ENCODE data around the gene SIMC1.
"Not testable (repeated sequence)": the region's sequence is repeated elsewhere in the genome, so short reads cannot be mapped to it uniquely, and the experiment has no call there.

The SIMC1 gene

DNA sequence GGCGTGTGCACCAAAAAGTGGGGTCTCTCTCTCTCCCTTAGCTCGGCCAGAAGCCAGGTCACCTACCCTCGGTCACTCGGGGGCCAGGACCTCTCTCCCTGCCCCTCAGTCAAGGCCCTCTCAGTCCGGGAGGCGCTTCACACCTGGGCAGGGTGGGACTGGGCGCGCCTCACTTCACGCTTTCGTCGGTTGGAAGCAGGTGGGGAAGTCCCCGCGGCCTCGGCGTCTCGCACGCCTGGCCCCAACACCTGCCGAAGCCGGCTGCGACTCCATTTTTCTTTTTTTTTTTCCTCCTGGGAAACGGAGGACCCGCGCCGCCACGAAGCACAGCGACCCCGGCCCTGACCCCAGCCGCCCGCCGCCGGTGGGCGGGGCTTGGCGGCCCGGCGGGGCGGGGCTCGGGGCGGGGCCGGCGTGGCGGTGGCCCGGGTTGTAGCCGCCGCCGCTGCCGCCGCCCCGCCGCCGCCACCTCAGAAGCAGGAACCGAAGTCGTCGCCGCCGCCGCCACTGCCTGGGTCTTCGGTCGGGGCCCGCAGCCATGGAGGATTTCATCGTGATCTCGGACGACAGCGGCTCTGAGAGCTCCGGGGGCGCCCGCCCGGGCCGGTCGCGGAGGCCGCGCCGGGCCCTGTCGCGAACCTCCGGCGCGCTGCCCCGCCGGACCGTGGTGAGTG, at the start of gene SIMC1:
SIMC1 (plus strand) TSS at position 454 of the 674 bp plus-strand sequence; CDS start at position 539, 85 bp downstream.
- DNase-seq: not testable (repeated sequence)

DNA sequence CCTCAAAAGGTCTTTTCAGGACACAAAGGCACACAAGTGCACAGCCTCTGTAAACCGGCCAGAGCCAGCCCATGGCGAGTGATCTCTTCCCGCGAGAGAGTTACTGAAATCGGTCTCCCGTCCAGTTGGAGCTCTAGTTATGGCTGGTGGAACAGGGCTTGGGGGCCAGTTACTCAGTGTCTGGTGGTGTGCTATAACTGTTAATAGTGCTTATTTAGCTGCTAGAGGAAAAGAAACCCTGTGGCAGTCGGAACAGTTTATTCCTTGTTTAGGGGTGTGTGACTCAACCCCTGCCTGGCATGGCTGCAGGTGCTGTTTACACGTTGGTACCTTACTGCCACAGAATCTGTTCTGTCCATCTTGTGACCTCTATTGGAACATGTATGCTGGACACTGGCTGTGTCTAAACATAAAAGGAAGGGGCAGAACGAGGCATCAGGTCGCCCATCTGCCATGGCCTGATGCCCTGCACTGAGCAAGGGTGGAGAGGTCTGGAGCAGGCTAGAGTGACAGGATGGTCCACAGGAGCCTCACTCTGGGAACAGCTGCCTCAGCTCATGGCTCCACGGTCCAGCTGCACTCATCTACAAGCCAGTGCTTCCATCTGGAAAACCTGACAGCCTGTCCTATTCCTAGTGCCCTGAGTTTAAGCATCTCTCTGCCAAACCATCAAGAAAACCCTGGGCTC, 49.6 kb upstream of the SIMC1 start:
- no peak for DNase-seq

DNA sequence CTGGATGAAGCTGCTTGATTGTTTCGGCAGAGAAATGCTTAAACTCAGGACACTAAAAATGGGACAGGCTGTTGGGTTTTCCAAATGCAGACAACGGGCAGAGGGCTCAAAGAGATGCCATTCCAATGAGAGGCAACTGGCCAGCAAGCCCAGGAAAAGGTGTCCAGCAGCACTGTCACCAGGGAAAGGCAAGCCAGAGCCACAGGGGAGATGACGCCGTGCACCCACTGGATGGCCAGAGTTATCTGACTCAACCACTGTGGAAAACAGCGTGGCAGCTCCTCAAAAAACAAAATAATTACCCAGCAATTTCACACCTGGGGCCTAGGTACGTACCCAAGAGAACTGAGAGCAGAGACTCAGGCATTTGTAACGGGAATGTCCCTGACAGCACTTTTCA, 48.4 kb upstream of the SIMC1 start:
- no peak for DNase-seq

DNA sequence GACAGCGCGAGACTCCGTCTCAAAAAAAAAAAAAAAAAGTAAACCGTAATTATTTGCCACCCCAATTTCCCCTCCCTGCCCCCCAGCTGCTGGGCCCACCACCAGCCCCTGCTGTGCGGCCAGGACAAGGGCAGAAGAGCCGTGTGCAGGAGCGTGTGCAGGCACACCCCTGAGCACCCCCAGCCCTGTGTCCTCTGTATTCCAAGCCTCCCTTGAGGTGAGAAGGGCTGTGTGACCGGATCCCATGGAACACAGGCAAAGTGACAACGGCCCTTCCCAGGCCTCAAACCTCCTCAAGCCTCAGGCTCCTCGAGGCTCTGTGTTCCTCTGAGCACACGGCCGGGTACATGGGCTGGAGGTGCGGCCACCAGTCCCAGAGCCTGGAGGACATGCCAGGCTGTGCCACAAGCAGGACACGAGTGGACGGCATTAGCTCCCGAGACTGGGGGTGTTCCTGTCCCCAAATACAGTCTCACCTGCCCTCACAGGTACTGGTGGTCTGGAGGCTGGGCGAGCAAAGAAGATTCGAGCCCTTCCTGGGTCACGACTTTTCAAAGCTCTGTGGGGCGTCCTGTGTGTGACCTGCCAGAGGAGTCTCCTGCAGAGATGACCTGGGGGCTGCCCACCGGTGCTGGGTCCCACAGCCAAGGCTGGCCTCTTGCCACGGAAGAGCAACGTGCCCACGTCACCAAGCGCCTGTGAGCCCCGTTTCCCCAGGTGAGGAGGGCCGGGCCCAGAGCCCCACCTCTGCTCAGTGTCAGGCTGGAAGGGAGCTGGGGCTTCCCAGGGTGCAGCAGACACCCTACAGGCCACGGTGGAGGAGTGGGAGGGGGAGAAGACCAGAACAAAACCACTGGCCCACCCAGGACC, 47.1 kb upstream of the SIMC1 start:
- DNase-seq: no peak

DNA sequence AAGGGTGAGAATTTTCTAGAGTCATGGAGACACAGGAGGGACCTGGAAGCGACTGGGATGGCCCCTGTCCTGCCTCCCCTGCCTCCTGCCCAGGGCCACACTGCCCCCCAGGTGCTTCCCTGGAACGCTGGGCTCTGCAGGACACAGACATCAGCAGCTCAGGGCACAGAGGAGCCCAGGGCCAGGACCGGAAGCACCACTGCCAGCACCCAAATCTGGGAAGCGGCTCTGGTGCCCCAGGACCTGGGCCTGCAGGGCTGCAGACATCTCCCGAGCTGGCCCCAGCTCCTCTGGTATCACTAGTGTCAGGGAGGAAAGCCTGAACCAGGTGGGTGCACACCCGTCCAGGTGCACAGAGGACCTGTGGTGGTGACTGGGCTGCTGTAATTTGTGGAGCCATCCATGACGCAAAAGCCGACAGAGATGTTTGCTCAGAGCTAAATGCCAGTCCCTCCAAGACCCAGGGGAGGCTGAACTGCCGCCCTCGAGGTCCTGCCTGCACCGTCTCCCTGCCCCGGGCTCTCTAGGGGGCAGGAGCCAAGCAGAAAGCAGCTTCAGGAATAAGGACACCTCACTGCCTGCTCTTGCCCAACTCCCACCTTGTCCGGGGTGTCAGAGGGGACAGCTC, 46.0 kb upstream of the SIMC1 start:
- no peak for DNase-seq

DNA sequence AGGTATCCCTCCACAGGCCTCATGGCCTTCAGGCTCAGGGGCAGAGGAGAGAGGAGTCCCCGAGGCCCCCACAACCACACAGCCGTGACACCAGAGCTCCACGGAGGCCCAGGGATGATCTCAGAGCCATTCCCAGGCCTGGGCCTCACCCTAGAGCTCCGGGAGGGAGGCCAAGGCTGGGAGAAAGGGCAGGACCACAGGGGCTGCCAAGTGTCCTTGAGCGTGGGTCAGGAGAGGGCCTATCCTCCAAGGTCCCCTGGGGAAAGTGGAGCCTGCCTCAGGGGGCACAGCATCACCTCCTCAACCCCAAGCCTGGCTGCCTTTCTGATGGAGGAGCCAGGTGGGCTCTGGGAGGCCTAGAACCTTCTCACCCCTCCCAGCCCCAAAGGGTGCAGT, 45.5 kb upstream of the SIMC1 start:
- not testable (repeated sequence) for DNase-seq

DNA sequence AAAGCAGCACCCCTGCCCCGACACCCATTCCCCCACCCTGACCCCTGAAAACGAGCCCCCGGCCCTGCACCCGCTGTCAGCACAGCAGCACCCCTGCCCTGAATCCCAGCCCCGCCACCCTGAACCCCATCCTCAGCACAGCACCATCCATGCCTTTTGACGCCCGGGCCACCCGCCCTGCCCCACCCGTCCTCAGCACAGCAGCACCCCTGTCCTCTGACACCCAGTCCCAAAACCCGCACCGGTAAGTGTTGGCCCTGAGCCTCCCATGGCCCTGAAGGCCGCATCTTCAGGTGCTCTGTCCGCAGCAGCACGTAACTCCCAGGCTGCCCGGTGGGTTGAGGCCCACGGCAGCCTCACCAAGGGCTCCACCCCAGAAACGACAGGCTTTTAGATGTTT, 44.6 kb upstream of the SIMC1 start:
- not testable (repeated sequence) for DNase-seq

DNA sequence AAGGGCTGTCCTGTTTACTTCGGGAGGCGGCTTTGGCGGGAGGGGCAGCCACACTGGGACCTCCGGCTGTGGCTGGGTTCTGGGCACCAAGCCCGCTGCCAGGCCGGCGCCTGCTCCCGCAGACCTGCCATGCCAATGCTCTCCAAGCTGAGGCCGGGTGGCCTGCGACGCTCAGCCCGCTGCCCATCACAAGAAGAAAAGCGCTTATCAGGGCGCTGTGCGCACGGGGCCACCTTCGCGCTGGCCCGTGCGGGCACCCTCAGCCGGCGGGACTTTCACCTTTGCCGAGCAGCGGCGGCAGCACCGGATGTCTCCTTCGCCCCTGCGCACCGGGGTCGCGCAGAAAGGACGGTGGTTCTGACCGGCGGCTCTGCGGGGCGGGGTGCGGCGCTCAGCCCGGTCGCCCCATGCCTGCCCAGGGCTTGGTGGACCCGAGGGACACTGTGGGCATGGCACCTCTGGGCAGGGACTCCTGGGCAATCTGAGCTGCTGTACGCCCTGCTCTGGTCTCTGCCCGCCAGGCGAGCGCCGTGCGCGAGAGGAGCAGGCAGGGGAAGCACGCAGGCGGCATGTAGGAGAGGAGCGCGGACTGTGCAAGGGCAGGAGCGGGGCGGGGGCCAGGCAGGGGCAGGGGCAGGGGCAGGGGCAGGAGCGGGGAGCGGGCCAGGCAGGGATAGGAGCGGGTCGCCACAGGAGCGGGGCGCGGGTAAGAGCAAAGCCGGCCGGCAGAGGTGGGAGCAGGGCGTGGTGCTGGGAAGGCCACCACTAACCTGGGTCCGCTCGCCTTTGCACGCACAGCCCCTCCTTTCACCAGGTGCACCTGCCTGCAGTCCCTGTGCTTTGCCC, 43.8 kb upstream of the SIMC1 start:
- not testable (repeated sequence) for DNase-seq

DNA sequence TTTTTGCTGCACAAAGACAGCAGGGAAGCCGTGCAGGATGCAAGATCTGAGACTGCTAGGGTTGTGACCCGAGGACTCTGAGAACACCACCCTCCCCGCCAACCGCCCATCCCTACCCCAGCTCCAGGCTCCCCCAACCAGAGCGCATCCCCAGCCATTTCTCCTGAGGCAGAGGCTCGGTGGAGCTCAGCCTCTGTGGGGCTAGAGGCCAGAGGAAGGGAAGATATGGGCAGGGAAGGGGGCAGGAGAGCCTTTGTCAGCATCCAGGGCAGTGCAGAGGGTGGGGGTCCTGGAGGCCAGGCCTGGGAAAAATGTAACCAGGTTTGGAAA, 43.2 kb upstream of the SIMC1 start:
- DNase-seq: not testable (repeated sequence)

DNA sequence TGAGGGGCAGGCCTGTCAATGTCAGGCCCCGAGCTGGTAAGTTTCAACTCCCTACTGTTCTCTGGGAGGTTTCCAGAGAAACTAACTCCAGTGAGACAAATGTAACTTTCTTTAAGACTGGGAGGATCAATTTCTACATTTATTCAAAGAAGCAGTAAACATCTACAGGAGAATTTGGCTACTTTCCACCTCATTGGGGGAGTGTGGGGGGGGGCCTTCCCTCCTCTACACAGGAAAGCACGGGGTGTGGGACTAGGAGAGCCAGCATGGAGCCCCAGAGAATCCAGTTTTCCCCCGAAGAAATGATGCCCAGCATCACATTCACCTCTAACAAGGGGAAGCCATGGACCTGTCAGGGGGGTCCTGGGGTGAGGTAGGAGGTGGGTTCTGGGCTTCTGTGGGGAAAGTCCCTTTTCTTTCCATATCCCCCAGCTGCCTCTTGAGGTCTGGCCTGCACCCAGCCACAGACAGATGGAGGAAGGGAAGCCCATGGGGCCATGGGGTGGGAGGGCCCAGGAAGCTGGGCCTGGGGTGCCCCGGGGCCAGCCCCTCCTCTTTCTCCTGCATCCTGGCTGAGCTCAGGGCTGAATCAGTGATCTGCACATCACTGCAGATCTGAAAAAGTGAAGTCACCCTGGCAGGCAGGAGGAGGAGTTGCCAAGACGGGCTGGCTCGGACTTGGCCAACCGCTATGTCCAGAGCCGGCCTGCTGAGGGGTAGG, 42.6 kb upstream of the SIMC1 start:
- not testable (repeated sequence) for DNase-seq

DNA sequence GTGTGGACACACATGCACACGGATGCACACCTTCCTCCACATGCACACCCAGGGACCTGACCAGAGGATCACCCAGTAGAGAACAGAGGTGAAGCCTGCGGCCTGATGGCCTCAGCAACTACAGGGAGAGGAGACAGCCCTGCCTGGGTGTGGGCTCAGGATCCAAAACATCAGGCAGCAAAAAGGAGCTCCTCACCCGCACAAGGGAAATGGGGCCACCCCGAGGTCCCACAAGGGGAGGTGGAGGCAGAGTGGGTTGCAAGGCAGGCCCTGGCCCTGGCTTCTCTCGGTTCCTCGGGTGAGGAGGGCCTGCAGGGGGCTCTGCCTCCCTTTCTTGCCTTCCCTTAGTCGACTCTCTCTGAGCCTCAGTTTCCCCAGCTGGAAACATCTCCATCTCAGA, 41.4 kb upstream of the SIMC1 start:
- DNase-seq: not testable (repeated sequence)

DNA sequence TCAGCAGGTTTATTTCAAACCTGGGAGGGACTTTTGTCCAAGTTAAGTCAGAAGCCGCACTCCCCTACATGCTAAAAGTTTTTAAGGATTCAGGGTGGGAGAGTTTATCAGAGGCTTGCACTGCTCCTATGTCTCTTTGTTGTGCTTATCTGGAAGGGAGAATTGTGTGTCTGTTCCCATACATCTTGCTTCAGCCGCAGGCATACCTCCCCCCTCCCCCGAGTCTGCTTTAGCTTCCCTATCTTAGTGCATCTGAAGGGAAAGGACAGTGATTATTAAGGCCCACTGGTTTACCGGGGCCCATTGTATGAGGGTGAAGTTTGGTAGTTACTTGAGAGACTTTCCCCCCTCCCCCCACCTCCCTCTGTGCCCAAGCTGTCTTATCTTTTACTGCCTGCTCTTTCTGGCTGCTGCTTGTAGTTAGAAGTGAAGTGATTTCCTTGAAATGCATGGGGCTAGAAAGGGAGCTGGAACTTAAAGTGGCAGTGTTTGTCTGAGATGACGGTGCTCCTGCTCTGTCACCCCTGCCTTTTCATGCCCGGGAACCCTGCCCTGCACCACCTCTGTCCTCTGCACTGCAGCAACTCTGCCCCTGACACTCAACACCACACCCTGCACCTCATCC, 40.9 kb upstream of the SIMC1 start:
- not testable (repeated sequence) for DNase-seq

DNA sequence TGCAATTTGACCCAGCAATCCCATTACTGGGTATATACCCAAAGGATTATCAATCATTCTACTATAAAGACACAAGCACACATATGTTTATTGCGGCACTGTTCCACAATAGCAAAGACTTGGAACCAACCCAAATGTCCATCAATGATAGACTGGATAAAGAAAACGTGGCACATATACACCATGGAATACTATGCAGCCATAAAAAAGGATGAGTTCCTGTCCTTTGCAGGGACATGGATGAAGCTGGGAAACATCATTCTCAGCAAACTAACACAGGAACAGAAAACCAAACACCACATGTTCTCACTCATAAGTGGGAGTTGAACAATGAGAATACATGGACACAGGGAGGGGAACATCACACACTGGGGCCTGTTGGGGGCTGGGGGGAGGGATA, 39.9 kb upstream of the SIMC1 start:
- not testable (repeated sequence) for DNase-seq

DNA sequence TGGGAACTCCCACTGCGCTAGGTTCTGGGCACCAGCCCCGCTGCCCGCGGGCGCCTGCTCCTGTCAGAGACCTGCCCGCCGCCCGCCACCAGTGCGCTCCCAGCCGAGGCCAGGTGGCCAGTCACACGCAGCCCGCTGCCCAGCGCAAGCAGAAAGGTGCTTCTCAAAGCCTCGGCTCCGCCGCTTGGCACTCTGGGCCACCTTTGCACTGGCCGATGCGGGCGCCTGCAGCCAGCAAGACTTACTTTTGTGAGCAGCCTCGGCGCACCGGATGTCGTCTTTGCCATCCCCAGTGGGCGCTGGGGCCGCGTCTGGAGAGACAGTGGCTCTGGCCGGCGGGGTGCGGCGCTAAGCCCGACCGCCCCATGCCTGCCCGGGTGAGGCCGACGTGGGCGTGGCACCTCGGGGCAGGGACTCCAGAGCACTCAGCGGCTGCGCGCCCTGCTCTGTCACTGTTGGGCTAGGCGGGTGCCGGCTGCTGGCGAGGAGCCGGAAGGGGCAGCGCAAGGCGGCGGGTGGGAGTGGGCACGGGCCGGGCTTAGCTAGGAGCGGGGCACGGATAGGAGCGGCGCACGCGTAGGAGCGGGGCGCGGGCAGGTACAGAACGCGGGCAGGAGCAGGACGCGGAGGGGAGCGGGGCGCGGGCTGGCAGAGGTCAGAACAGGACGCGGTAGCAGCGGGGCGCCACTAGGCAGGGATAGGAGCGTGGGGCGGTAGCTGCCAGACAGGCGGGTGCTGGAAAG, 39.1 kb upstream of the SIMC1 start:
- not testable (repeated sequence) for DNase-seq

DNA sequence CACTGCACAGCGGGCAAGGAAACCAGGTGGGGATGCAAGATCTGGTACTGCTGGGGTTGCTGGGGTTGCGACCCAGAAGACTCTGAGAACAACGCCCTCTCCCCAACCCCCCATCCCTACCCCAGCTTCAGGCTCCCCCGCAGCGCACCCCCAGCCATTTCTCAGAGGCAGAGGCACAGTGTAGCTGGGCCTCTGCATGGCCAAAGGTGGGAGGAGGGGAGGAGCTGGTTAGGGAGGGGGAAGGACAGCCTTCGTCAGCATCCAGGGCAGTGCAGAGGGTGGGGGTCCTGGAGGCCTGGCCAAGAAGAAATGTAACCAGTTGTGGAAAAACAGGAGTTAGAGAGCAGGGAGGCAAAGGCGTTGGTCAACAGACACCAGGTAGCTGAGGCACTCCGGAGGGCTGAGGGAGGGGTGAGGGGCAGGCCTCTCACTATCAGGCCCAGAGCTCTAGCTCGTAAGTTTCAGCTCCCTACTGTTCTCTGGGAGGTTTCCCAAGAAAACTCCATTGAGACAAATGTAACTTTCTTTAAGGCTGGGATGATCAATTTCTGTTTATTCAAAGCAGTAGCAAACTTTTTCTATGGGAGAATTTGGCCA, 38.3 kb upstream of the SIMC1 start:
- not testable (repeated sequence) for DNase-seq

DNA sequence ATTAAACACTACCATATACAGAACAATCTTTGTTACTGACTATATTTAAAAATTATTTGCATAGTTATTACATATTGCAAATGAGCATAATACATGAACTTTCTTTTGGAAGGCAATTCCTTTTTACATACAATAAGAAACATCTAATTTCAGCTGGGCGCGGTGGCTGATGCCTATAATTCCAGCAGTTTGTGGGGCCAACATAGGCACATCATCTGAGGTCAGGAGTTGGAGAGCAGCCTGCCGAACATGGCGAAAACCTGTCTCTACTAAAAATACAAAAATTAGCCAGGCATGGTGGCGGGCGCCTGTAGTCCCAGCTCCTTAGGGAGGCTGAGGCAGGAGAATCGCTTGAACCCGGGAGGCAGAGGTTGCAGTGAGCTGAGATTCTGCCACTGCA, 36.4 kb upstream of the SIMC1 start:
- DNase-seq: no peak

DNA sequence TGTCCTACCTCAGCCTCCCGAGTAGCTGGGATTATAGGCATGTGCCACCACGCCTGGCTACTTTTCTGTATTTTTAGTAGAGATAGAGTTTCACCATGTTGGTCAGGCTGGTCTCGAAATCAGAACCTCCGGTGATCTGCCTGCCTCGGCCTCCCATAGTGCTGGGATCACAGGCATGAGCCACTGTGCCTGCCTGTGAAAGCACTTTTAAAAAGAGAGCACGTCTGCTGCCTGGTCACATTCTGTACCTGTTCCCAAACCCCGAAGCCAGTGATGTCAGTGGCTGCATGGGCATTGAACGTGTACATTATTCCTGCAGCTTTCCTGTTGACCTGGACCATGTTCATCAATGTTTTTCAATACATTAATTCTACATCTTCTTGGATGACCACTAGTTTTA, 35.1 kb upstream of the SIMC1 start:
- DNase-seq: no peak

DNA sequence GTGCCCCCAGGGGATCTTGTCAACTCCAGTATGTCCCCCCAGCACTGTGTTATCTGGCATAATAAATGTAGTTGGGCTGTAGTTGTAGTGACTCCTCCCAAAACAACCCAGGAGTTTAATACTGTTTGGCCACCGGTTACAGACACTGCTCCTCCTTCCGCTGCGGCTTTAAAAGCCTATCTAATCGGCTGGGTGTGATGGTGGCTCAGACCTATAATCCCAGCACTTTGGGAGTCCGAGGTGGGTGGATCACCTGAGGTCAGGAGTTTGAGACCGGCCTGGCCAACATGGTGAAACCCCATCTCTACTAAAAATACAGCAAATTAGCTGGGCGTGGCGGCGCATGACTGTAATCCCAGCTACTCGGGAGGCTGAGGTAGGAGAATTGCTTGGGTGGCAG, 34.7 kb upstream of the SIMC1 start:
- not testable (repeated sequence) for DNase-seq

DNA sequence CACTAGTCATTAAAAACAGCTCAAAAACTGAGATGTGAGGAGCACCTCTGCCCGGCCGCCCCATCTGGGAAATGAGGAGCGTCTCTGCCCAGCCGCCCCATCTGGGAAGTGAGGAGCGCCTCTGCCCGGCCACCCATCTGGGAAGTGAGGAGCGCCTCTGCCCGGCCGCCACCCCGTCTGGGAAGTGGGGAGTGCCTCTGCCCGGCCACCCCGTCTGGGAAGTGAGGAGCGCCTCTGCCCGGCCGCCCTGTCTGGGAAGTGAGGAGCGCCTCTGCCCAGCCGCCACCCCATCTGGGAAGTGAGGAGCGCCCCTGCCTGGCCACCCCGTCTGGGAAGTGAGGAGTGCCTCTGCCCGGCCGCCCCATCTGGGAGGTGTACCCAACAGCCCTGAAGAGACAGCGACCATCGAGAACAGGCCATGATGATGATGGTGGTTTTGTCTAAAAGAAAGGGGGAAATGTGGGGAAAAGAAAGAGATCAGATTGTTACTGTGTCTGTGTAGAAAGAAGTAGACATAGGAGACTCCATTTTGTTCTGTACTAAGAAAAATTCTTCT, 23.7 kb upstream of the SIMC1 start:
- not testable (repeated sequence) for DNase-seq
